GM19328 (cell line): Measurements from ENCODE around the gene ZMYM3.
"Not testable (repeated sequence)": the region's sequence is repeated elsewhere in the genome, so short reads cannot be mapped to it uniquely, and the experiment has no call there.

Source experiments
- ATAC-seq: cut with Tn5 transposase; IDR thresholded peaks from one replicate; pipeline ENCODE4 v1.9.1; 2021; ENCODE audit warnings: mild to moderate bottlenecking, moderate library complexity; ENCODE audit not compliant: unreplicated experiment

The ZMYM3 gene

DNA sequence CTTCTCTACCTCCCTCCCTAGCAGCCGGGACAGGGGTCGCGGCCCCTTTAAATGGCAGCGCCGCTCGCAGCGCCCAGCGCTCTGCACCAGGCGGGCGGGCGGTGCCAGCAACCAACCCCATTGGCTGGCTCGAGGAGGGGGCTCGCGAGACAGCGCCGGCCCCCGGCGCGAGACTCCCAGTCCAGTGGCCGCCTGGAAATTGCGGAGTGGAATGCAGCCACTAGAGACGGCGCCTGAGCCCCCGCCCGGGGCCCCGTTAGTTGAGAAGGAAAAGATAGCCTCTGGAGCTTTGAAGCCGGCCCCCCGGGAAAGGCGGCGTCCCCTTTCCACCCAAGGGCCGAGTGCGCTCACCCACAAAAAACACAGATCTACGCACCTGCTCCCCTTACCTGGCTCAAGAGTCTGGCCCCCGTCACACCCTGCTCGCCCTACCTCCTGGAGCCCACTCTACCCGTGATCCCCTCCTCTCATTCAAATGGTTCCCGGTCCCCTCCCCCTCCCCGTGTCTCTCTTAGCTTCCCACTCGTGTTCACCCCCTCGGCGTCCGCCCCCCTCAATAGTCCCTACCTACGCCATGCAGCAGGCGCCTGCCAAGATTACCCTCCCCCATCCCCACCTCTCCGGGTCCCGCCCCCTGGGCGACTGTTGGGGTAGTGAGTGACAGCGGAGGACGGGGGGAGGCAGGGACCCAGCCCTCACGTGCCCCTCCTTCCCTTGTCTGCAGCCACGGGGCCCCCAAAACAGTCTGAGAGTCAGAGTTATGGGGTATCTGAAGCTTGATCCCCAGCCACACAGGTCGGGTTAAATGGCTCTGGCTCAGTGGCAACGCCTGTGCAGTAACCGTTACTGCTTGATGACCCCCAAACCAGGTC is at the start of gene ZMYM3:
Gene ZMYM3 (minus strand): TSS at position 49 of the 872 bp plus-strand sequence. CDS start 885 bp downstream, outside the sequence.
- peak; percentile 83 for ATAC-seq

DNA sequence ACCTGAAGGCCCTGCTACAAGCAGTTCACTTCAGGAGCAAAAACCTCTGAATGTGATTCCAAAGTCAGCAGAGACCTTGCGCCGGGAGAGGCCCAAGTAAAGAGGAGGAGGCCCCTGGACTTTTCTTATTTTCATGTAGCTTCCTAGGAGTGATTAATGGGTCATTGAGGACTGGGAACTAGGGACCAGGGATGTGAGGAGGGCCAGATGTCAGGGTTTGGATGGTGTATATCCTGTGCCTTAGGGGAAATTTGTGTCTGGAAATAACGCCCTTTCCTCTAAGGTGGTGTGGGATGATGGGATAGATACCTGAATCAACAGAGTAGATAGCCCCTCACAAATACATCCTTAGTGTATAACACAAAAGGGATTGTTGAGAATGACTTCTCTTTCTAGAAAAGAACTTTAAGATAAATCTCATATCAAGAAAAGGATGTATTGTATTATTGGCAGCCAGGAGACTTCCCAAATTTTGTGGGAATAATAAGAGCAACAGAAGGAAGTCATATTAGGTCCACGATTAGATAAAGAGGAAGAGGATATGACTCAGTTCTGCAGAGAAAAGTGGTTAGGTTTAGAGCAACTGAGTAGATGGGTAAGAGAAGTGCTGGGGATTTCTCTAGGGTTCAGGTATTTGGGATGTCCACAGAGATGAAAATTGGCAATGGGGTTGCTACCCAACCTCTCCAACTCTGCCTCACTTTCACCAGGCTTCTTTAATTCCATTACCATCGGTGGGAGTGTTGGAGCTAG is 48.7 kb upstream of the ZMYM3 start:
- no peak for ATAC-seq

DNA sequence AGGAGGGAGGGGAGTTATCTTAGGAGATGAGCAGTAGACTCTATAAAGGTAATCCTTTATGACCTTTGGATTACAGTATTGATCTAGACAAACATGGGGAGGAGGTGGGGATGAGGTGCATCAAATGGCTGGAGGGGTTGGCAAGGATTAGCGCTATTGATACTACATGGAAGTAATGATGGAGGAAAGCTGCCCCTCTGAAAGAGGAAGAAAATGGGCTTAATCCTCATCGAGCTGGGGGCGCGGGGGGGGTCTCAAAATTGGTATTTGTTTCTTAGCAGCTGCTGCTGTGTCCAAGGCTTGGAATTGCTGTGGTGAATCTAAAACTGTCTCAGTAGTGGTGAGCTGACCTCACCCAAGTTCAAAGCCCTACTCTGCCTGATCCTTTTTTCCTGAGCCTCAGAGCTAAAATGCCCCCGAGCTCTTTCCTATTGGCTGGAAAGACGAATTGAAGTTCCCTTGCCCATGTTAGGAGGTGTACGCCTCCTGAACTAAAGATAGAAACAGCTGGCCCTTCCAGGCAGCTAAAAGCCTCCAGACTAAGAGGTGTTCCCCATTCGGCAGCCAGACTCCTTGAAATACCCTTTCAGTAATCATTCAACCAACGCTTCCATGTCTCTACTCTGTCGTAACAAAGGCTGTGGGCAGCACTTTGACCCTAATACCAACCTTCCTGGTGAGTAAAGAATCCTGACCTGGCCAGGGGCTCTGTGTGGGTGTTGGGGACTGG is 47.4 kb upstream of the ZMYM3 start, which contains the start of gene ITGB1BP2:
Gene ITGB1BP2 (plus strand): TSS at position 556 of the 730 bp plus-strand sequence. CDS start 57 bp downstream, at position 613.
- ATAC-seq: no peak

DNA sequence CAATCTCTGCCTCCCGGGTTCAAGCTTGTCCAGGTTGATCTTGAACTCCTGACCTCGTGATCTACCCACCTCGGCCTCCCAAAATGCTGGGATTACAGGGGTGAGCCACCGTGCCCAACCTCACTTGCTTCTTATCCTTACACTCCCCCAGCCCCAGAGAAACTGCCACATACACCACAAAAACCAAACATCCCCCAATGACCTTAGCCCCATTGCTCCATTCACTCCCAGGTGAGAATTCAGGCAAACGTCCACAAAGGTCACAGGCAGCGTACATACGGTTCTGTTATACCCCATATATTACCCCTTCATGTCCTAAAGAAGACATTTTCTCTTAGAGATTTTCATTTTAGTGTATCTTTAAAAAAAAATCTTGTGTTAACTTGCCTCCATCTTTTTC is 46.6 kb upstream of the ZMYM3 start:
- not testable (repeated sequence) for ATAC-seq

DNA sequence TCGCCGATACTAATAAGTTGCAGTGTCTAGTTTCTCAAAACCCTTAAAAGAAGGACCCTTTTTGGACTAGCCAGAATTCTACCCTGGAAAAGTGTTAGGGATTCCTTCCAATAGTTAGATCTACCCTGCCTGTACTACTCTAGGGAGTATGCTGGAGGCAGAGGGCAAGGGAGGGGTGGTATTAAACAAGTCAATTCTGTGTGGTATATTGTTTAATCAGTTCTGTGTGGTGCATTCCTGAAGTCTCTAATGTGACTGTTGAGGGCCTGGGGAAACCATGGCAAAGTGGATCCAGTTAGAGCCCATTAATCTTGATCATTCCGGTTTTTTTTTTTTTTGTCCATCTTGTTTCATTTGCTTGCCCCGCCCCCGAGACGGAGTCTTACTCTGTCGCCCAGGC is 46.1 kb upstream of the ZMYM3 start:
- not testable (repeated sequence) for ATAC-seq

DNA sequence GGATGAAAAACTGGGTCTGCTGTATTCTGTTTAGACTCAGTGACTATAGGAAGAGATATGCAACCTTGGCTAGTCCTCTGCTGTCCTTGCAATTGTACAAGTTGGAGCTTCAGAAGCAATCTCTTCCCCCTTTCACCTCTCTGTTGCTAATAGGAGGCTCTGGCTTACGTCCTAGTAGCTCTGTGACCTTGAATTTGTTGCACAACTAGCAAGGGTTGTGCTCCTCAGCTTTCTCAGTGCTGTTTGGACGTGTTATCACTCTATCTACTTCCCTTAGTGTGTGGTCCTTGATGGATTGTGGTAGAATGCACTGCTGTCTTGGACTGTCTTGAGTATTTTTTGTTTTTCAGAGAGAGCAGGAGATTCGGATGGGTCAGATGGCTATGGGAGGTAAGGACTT is 44.2 kb upstream of the ZMYM3 start:
- no peak for ATAC-seq

DNA sequence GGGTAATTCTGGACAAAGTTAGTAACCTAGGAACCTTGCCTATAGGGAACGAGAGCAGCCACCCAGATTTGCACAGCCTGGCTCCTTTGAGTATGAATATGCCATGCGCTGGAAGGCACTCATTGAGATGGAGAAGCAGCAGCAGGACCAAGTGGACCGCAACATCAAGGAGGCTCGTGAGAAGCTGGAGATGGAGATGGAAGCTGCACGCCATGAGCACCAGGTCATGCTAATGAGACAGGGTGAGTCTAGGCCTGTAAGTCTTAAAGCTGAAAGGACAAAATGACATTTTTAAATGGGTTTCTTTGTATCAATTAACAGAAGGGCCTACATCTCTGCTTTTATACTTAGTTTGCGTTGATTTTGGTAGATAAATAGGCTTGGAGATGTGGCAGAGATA is 42.9 kb upstream of the ZMYM3 start:
- ATAC-seq: no peak

DNA sequence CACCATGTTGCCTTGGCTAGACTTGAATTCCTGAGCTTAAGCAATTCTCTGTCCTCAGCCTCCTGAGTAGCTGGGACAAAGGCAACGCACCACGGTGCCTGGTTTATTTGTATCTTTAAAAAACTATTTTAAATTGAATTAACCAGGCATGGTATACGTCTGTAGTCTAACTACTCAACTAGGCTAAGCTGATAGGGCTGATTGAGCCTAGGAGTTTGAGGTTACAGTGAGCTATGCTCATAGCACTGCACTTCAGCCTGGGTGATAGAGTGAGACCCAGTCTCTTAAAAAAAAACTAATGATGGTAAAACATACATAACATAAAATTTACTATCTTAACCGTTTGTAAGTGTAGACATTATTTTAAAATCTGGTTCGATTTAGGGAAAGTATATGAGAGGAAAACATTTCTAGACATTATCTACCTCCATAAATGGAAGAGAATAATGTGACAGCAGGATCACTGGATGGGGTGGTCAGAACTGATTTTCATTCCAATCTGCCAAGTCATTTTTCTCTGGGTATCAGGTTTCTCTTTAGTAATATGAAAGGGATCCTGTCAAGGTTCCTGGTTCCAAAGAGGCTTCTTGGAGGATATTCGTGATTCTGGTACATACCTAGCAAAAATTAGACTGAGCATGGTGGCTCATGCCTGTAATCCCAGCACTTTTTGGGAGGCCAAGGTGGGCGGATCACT is 38.9 kb upstream of the ZMYM3 start:
- ATAC-seq: no peak

DNA sequence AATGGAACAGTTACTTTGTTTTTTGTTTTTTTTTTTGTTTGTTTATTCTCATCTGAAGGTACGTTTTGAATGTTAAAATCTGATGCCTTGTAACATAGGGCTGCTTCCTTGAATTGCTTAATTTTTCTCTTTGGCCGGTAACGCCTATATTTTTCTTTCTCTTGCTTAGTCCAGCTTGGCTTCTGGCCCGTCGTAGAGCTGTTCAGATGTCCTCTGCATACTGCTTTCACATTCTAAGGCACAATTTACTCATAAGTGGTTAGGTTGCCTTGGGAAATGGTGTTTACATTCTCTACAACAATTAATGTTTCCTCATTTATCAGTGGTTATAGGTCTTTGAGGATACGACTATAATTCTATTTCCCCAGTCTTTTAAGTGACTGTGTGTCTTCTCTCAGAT is 37.4 kb upstream of the ZMYM3 start:
- no peak for ATAC-seq

DNA sequence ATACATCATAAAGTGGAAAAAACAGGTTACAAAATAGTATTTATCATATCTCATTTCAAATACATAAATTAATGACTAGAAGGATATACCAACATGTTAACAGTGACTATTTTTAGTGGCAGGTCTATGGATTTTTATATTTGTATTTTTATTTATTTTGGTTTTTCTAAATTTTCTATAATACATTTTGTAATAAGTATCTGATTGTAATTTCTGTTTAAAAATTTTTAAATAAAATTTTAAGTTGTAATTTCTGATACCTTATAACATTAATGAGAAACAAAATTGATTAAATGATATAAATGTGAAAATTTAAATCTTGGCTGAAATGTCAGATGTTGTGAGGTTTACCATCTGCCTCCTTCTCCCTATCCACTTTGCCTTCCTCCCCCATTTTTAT is 32.0 kb upstream of the ZMYM3 start:
- no peak for ATAC-seq

DNA sequence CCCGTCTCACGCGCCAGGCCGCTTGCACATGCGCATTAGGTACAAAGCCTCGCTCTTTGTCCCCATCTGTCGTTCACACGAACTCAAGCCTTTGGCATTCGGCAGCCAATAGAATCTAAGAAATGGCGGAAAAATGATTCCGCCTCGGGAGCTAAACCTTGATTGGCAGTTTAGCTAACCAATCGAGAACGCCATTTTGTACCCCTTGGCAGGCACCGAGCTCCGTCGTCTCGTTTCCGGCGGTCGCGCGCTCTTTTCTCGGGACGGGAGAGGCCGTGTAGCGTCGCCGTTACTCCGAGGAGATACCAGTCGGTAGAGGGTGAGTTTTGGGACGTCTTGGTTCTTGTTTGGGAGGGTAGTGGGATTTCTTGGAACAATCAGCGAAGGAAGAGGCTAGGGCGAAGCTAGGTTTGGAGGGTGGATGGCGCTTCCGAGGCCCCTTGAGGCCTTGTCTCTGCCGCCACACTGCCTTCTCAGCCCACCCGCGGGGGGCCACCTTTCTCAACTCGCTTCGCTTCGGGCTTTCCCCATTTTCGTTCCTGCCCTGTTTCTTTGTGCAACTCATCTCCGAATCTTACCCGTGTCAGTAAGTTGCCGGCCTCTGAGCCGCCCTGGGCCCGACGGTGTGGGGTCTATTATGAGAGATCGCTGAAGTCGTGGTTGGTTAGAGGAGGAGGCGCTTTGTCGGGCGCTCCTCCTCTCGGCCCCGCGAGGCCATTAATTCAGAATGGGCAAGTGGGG is 29.6 kb upstream of the ZMYM3 start, which contains the start of gene NONO:
Gene NONO (plus strand): TSS at position 233 of the 741 bp plus-strand sequence. CDS start 7,003 bp downstream, outside the sequence.
- peak; percentile 83 for ATAC-seq

DNA sequence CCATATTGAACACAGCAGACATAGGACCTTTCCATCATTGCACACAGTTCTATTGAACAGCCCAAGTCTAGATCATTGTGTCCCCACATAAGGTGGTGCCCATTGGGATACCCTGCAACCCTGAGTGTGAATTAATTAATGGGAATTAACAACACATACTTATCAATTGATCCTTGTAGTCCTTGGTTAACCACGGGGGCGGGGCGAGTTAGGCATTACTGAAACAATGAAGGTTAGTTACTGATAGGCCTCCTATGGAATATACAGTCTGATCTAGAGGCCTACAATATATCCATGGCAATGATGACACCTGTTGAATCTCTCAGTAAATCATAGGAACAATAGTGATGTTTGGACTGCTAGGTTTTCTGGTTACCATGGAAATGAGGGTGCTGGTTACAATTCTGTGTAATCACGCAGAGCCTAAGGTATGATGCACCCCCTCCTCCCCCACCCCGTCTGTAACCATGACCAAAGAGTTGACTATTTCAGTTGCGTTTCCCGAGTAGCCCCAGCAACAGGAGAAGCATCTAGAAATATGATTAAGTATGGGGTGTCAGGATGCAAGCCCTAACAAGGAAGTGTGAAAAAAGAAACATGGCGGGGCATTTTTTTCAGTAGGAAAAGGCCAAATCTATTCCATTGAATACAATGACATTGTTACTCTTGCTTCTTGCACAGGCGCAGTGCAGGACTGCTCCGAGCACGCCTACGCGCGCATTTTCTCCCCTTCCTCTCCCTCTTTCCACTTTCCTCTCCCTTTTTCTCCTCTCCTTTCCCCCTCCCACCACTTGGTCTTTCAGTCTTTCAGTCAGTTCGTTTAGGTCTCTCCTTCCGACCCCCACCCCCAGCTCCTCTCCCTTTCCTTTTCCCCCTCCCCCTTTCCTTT is 28.8 kb upstream of the ZMYM3 start:
- ATAC-seq: peak; percentile 33

DNA sequence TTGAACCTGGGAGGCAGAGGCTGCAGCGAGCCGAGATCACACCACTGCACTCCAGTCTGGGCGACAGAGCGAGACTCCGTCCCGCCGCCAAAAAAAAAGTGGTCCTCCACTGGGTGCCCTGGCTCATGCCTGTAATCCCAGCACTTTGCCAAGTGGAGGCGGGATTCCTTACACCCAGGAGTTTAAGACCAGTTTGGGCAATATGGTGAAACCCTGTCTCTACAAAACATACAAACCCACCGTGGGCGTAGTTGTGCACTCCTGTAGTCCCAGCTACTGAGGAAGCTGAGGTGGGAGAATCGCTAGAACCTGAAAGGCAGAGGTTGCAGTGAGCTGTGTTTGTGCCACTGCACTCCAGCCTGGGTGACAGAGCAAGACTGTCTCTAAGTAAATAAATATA is 27.4 kb upstream of the ZMYM3 start:
- ATAC-seq: not testable (repeated sequence)

DNA sequence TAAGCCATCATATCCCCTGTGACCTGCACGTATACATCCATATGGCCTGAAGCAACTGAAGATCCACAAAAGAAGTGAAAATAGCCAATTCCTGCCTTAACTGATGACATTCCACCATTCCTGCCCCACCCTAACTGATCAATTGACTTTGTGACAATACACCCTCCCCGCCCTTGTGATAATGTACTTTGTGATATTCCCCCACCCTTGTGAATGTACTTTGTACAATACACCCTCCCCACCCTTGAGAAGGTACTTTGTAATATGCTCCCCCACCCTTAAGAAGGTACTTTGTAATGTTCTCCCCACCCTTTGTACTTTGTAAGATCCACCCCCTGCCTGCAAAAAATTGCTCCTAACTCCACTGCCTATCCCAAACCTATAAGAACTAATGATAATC is 18.4 kb upstream of the ZMYM3 start:
- not testable (repeated sequence) for ATAC-seq

DNA sequence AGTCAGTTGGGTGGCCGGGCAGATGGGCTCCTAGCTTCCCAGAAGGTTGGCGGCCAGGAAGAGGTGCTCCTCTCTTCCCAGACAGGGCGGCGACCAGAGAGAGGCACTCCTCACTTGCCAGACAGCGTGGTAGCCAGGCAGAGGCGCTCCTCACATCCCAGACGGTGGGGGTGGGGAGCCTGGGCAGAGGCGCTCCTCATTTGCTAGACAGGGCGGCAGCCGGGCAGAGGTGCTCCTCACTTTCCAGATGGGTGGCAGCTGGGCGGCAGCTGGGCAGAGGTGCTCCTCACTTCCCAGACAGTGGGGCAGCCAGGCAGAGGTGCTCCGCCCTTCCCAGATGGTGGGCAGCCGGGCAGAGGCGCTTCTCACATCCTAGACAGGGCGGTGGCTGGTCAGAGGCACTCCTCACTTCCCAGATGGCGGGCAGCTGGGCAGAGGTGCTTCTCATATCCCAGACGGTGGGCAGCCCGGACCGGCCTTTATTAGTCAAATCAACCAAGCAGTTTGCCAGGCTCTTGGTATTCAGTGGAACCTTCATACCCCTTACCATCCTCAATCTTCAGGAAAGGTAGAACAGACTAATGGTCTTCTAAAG is 16.0 kb upstream of the ZMYM3 start:
- no peak for ATAC-seq

DNA sequence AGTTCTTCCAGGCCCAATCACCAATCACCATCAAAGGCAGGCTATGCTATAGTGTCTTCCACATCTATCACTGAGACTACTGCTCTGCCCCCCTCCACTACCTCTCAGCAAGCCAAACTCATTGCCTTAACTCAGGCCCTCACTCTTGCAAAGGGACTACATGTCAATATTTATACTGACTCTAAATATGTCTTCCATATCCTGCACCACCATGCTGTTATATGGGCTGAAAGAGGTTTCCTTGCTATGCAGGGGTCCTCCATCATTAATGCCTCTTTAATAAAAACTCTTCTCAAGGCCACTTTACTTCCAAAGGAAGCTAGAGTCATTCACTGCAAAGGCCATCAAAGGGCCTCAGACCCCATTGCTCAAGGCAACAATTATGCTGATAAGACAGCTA is 14.7 kb upstream of the ZMYM3 start:
- not testable (repeated sequence) for ATAC-seq

DNA sequence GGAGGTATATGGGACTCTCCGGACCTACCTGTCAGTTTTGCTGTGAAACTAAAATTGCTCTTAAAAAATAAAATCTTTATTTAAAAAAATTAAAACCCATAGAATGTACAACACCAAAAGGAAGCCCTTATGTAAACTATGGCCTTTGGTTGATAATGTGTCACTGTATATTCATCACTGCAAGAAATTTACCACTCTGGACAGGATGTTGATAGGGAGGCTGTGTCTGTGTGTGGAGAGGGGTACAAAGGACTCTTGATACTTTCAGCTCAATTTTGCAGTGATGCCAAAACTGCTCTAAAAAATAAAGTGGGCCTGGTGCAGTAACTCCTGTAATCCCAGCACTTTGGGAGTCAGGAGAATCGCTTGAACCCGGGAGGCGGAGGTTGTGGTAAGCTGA is 2.9 kb upstream of the ZMYM3 start:
- ATAC-seq: no peak

DNA sequence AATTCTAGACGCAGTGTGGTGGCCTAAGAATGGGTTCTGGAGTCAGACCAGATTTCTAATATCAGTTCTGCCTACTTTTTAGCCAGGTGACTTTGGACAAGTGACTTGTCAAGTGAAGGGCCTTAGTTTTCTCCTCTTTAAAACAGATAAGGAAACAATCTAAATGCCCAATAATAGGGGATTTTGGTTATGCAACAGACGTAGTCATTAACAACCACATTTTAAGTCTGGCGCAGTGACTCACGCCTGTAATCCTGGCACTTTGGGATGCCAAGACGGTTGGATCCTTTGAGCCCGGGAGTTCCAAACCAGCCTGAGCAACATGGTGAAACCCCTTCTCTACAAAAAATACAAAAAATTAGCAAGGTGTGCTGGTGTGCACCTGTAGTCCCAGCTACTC is 2.1 kb upstream of the ZMYM3 start:
- no peak for ATAC-seq
